Muscle layer of colon (tissue), 2 donors: ENCODE data around the gene VTI1A.
"Not testable (repeated sequence)": the region's sequence is repeated elsewhere in the genome, so short reads cannot be mapped to it uniquely, and the experiment has no call there.

ENCODE experiments used
- H3K27ac ChIP-seq: one replicate; pipeline ENCODE4 v1.7.0; 2013; ENCODE audit warnings: low read depth, mild to moderate bottlenecking, low read length, moderate library complexity
- H3K27me3 ChIP-seq, 2 donors: one replicate each; pipeline ENCODE4 v1.7.0; 2013; ENCODE audit warnings: low read length in 2 of 2, mild to moderate bottlenecking in 2 of 2; ENCODE audit not compliant: insufficient read depth in 2 of 2, control insufficient read depth in 1 of 2
- H3K36me3 ChIP-seq: one replicate; pipeline ENCODE4 v1.7.0; 2013; ENCODE audit warnings: mild to moderate bottlenecking, low read length; ENCODE audit not compliant: insufficient read depth
- H3K4me1 ChIP-seq: one replicate; pipeline ENCODE4 v1.7.0; 2013; ENCODE audit warnings: mild to moderate bottlenecking, low read length; ENCODE audit not compliant: insufficient read depth
- H3K4me3 ChIP-seq, 2 donors: one replicate each; pipeline ENCODE4 v1.7.0; 2013; ENCODE audit warnings: low read length in 2 of 2, low read depth in 1 of 2, mild to moderate bottlenecking in 1 of 2, moderate library complexity in 1 of 2
- H3K9ac ChIP-seq: one replicate; pipeline ENCODE4 v1.7.0; 2013; ENCODE audit warnings: low read length
- H3K9me3 ChIP-seq: one replicate; pipeline ENCODE4 v1.7.0; 2013; ENCODE audit warnings: mild to moderate bottlenecking, low read length
- donor health status: abdominal sarcoma.
- donor health status: Adenocarcinoma of cecum.

The VTI1A gene

GRCh38 chr10:112456533-112456932 is 9.5 kb downstream of the VTI1A start:
- H3K9ac ChIP-seq: no peak overlapping the region
- no peaks in the 10 kb centered on the region for H3K27me3 ChIP-seq
- no peak overlapping the region for H3K27ac ChIP-seq
- no peaks in the 10 kb centered on the region for H3K9me3 ChIP-seq
- no peak overlapping the region for H3K4me3 ChIP-seq
- no peaks in the 10 kb centered on the region for H3K4me1 ChIP-seq
- peaks cover 7% of the 10 kb centered on the region for H3K36me3 ChIP-seq

DNA sequence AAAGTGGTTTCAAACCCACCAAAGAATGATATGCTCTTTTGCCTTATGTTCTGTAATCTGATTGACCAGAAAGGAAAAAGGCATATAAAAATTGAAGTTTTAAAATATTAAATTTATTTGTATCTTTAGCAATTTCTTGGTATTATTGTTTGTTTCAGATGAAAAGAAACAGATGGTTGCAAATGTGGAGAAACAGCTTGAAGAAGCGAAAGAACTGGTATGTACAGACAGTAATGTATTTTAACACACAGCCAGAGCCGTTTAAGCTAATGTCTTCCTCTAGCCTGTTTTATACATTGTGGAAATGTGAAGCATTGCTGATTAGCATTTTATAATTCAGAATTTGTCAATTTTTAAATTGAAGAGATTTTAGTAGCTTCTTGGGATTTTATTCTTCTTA is 13.4 kb downstream of the VTI1A start:
- Histone ChIP-seq H3K27ac (no peak overlapping the region), H3K27me3 (no peaks in the 10 kb centered on the region), H3K4me3 (no peak overlapping the region), H3K4me1 (no peaks in the 10 kb centered on the region), H3K9me3 (no peaks in the 10 kb centered on the region), H3K36me3 (peaks cover 18% of the 10 kb centered on the region), H3K9ac (no peak overlapping the region)

DNA sequence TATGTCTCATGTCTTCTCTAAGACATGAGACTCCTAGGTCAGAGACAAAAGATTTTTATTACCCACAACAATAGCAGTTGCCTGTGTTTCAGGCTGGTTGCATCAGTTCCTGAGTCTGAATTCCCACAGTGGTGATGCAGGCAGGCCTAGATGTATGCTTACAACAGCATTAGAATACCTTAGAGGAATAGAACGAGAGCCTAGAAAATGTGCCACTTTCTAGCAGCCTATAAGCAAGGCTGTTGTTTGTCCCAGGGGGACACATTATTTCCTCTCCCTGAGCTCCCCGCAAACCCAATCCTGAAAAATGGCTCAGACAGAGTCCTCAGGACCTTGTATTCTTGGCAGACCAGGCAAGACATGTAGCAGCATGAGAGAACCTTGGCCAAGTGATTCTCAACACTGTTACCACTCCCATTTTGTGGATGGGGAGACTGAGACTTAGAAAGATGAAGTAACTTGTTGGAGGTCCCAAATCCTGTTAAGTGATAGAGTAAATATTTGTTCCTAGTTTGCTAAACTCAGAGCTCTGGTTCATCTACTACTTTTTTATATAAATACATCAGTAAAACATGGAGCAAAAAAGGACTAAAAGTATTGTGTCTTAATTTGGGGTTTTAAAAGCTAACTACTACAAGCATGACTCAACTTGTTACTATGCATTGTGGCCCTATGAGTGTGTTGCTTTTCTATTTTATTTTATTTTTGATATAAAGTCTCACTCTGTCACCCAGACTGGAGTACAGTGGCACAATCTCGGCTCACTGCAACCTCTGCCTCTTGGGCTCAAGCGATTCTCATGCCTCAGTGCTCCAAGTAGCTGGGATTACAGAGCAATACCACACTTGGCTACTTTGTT is 14.2 kb downstream of the VTI1A start:
- no peak overlapping the region for H3K9ac ChIP-seq
- no peaks in the 10 kb centered on the region for H3K4me1 ChIP-seq
- no peaks in the 10 kb centered on the region for H3K9me3 ChIP-seq
- peaks cover 21% of the 10 kb centered on the region for H3K36me3 ChIP-seq
- H3K27ac ChIP-seq: no peak overlapping the region
- no peaks in the 10 kb centered on the region for H3K27me3 ChIP-seq
- no peak overlapping the region for H3K4me3 ChIP-seq

DNA sequence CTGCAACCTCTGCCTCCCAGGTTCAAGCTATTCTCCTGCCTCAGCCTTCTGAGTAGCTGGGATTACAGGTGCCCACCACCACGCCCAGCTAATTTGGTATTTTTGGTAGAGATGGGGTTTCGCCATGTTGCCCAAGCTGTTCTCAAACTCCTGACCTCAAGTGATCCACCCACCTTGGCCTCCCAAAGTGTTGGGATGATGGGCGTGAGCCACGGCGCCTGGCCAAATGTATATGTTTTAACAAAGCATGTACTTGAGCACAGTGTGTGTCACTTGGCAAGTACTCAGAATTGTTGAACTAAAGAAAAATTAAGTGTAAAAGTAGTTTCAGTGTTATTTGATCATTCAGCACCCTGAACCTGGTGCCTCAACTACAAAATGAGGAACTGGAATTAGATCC is 17.1 kb downstream of the VTI1A start:
- H3K9ac ChIP-seq, H3K9me3 ChIP-seq, H3K27ac ChIP-seq, H3K4me1 ChIP-seq, H3K27me3 ChIP-seq, H3K4me3 ChIP-seq: not testable (repeated sequence)
- peaks cover 21% of the 10 kb centered on the region for H3K36me3 ChIP-seq

GRCh38 chr10:112465299-112465883 is 18.4 kb downstream of the VTI1A start:
- H3K27ac ChIP-seq: no peak overlapping the region
- no peak overlapping the region for H3K9ac ChIP-seq
- H3K27me3 ChIP-seq: no peaks in the 10 kb centered on the region
- no peaks in the 10 kb centered on the region for H3K9me3 ChIP-seq
- no peaks in the 10 kb centered on the region for H3K4me1 ChIP-seq
- no peak overlapping the region for H3K4me3 ChIP-seq
- H3K36me3 ChIP-seq: peaks cover 21% of the 10 kb centered on the region

DNA sequence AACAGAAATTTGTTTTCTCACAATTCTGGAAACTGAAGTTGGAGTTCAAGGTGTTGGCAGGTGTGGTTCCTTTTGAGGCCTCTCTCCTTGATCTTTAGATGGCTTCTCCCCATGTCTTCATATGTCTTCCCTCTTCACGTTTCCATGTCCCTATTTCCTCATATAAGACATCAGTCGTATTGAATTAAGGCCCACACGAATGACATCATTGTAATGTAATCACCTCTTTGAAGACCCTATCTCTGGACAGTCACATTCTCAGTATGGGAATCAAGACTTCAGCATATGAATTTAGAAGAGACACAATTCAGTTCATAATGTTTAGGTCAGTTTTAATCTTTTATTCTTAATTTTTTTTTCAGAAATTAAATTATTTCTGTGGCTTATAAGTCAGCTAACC is 19.8 kb downstream of the VTI1A start:
- H3K9ac ChIP-seq: no peak overlapping the region
- H3K9me3 ChIP-seq: no peaks in the 10 kb centered on the region
- no peaks in the 10 kb centered on the region for H3K27me3 ChIP-seq
- peaks cover 14% of the 10 kb centered on the region for H3K36me3 ChIP-seq
- H3K4me3 ChIP-seq: no peak overlapping the region
- H3K27ac ChIP-seq: no peak overlapping the region
- H3K4me1 ChIP-seq: no peaks in the 10 kb centered on the region

DNA sequence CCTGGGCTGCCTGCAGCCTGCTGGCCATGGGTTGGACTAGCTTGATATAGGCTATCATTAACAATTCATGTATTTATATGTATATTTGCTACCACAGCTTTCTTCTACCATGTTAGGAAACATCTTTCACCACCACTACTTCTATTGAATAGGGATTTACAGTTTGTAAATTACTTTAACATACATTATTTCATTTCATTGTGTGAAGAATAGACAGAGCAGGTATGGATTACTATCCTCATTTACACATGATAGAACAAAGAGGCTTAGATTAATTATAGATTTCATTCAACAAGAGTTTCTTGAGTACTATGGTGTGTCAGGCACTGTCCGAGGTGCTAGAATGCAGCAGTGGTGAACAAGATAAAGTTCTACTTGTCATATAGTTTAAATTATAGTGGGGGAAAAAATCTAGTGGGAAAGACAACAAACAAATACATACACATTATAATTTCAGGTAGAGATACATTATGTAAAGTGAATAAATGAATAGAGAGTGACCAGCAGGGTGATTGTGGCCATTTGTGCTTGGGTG is 20.6 kb downstream of the VTI1A start:
- H3K4me1 ChIP-seq: no peaks in the 10 kb centered on the region
- H3K36me3 ChIP-seq: peaks cover 14% of the 10 kb centered on the region
- no peak overlapping the region for H3K4me3 ChIP-seq
- no peaks in the 10 kb centered on the region for H3K27me3 ChIP-seq
- no peak overlapping the region for H3K27ac ChIP-seq
- no peaks in the 10 kb centered on the region for H3K9me3 ChIP-seq
- H3K9ac ChIP-seq: no peak overlapping the region

DNA sequence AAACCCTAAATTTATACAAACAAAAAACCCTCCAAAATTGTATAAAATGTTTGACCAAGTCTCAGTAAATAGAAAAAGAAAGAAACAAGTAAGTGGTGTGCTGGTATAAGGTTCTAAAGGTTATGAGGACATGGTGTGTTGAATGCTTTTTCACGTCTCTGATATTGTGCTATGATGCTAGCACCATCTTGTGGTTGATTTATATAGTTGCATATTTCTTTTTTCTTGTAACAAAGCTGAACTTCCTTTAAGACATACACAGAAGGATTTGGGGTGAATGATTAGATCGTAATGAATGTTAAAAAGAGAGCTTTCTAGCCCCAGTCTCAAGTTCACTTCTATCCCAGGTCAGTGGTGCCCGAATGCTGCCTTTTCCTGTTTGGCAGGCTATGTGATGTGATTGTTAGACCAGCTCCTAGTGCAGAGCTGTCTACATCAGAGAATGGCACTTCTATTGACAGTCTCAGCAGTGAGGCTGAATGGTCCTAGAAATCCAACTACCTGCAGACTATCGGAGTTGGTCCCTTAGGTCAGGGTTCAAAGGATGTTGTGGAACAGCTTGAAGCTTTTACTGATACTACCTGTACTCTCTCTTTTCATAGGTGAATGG is 25.0 kb downstream of the VTI1A start:
- Histone ChIP-seq H3K27ac (no peak overlapping the region), H3K4me1 (no peaks in the 10 kb centered on the region), H3K4me3 (no peak overlapping the region)

DNA sequence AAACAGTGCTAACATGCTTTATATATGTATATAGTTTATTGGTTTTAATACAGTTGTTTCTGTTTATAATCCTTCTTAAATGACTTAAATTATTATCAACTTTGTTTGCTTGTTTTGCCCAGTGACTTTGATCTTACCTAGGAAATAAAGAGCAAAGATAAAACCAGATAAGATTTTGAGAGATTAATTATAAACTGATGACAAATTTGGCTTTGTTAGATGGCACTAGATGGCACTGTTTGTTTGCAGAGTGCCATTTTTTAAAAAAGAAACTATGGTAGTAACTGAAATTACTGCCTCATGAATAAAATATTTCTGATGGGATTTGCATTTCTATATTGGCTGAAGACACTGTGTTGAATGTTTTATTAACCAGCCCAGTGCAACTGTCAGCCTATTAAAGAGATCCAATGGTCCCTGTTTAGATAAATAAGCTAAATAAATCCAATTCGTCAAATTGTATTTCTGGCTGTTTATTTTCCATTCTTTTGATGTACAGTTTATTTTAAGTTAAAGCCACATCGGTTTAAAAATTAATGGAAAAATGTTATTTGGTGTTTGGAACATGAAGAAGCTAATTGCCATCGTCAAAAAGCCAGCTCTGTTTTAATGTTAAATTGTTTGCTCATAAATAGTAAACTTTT is 28.7 kb downstream of the VTI1A start:
- no peak overlapping the region for H3K9ac ChIP-seq
- no peaks in the 10 kb centered on the region for H3K9me3 ChIP-seq
- no peak overlapping the region for H3K4me3 ChIP-seq
- H3K36me3 ChIP-seq: no peaks in the 10 kb centered on the region
- H3K4me1 ChIP-seq: no peaks in the 10 kb centered on the region
- H3K27ac ChIP-seq: no peak overlapping the region
- no peaks in the 10 kb centered on the region for H3K27me3 ChIP-seq

More for the DNA sequence above, 25.0 kb downstream of the VTI1A start:
- H3K27me3 ChIP-seq: no peaks in the 10 kb centered on the region
- no peaks in the 10 kb centered on the region for H3K9me3 ChIP-seq
- H3K36me3 ChIP-seq: no peaks in the 10 kb centered on the region
- no peak overlapping the region for H3K9ac ChIP-seq

DNA sequence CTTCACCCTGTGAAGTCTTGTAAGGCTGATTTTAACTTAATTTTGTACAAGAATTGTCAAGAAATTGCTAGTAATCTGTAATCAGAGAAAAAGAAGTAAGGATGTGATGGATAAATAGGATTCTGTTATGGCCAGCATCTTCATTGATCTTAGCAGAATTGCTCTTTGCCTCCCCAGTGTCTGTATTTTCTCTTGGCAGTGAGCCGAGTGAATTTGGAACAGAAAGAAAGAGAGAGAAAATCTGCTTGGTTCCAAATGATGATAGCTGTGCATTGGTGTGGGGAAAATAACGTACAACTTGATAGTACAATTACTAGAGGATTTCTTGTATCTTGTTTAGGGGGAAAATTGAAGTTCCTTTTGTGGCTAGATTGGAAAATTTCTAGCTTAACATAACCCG is 34.6 kb downstream of the VTI1A start:
- Histone ChIP-seq H3K4me3 (no peak overlapping the region), H3K36me3 (no peaks in the 10 kb centered on the region), H3K27ac (no peak overlapping the region), H3K9ac (no peak overlapping the region), H3K4me1 (no peaks in the 10 kb centered on the region), H3K27me3 (no peaks in the 10 kb centered on the region), H3K9me3 (no peaks in the 10 kb centered on the region)

GRCh38 chr10:112484399-112484798 is 37.4 kb downstream of the VTI1A start:
- Histone ChIP-seq H3K36me3 (no peaks in the 10 kb centered on the region), H3K4me1 (no peaks in the 10 kb centered on the region), H3K27ac (no peak overlapping the region), H3K9me3 (no peaks in the 10 kb centered on the region), H3K4me3 (no peak overlapping the region), H3K9ac (no peak overlapping the region), H3K27me3 (no peaks in the 10 kb centered on the region)
